D341Med (cell line): Measurements from ENCODE around the gene XYLT1.
A peak's percentile ranks its signal among the peaks of the same experiment; 100 is the strongest.
"Not testable (repeated sequence)": the region's sequence is repeated elsewhere in the genome, so short reads cannot be mapped to it uniquely, and the experiment has no call there.

Experiments used
- DNase-seq: peaks from one replicate; pipeline ENCODE4 v3.0.0; 2012; ENCODE audit warnings: low spot score

The XYLT1 gene

GRCh38 chr16:17335406-17335805 is 135.4 kb downstream of the XYLT1 start:
- not testable (repeated sequence) for DNase-seq

DNA sequence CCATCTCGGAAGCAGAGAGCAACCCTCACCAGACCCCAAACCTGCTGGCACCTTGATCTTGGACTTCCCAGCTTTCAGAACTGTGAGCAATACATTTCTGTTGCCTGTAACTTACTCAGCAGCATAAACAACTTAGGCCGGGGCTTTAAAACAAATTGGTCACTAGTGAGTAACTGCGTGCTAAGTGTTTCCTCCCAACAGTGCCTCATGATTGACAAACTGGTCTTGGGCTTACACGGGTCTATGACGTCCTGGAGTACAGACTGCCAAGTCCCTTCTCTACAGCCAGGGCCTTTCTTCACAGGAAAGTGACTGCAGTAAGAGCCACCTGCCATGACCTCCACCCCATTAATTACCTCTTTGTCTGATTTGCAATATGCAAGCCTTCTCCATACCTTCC is 136.7 kb downstream of the XYLT1 start:
- no peak for DNase-seq

DNA sequence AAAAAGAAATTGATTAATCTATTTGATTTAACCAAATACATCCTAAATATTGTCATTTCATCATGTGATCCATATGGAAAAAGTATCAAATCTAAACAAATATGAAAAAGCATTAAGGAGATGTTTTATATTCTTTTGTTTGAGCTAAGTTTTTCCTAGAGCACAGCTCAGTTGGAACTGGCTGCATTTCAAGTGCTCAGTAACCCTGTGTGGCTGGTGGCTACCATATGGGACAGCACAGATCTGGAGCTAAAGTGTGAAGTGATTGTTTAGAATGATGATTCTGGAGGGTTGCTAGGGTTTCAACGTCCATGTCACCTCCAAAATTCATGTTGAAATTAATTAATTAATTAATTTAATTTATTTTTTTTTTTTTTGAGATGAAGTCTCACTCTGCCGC is 137.5 kb downstream of the XYLT1 start:
- DNase-seq, result no peak

DNA sequence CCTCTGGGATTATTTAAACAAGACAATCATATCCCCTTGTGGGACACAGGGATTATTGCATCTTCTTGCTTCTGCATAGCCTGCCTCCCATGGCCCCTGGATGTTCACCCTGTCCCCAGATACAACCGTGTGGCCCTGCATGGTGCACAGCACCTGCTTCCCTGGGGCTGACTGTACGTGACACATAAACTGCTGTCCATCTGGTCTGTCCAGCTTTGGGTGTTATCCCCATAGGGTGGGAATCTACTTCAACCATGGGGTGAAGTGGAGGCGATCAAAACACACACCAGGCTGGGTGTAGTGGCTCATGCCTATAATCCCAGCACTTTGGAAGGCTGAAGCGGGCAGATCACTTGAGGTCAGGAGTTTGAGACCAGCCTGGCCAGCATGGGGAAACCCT is 138.8 kb downstream of the XYLT1 start:
- peak; percentile 46 for DNase-seq

DNA sequence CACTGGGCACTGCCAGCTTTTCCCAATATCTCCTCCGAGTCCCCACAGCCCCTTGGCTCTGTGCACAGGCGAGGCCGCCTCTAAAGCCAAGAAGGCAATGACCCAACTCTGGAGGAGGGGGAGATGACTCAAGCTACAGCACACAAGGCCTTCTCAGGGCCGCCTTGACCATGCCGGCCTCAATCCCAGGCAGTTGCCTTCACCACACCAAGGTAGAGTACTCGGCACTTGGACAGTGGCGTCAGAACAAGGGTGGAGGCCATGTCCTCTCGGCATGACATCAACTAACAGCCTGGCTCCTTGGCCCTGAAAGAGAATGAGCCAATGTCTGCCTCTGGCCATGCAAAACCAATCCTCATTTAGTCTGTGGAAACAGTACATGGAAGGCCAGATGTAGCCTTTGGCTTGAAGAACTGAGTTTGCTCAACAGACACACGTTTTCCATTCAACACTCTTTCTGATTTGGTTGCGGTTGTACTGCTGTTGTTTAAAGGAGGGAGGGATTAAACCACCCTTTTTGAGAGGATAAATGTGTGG is 139.6 kb downstream of the XYLT1 start:
- DNase-seq, result no peak

- no peak for DNase-seq
Observed at GRCh38 chr16:17330044-17330443, 140.7 kb downstream of the XYLT1 start.

- no peak for DNase-seq
Observed at GRCh38 chr16:17329391-17329790, 141.4 kb downstream of the XYLT1 start.

DNA sequence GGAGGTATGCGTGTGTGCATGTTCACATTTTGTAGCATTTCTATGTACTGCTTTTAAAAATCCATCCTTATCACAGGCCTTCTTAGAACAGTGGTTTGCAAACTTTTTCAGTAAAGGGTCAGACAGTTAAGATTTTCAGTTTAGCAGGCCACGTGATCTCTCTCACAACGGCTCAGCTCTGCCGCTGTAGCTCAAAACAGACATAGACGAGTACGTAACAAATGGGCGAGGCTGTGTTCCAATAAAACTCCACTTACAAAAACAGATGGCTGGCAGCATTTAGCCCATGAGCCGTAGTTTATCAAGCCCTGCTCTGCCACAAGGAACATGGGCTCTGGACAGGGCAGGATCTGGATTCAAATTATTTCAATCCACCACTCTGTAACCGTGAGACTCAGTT is 141.8 kb downstream of the XYLT1 start:
- no peak for DNase-seq

DNA sequence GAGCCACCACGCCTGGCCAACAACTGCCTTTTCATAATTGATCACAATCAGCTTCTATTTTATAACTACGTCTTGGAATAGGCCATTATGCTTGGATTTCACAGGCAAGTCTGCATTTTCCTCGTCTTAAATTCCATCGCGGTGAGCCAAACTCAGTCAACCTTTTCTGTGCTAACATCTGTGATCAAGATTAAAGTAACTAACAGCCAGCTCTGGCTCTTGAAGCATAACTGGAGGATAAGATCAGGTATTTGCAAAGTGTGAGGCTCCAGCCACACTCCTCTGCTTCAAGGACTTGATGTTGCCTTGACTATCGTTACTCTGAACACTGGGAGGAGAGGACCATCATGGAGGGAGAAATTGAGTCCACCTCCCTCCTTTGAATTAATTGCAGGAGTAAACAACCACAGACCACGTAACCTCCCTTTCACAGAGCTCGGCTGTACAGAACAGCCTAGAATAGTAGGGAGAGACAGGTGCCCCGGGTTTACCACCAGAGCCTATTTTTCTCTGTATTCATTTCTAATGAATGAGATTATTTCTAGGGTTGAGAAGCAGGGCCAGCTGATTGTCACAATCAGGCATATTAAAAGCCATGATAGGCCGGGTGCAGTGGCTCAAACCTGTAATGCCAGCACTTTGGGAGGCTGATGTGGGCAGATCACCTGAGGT is 143.0 kb downstream of the XYLT1 start:
- no peak for DNase-seq

- DNase-seq, result no peak
Observed at GRCh38 chr16:17325476-17326143, 145.2 kb downstream of the XYLT1 start.

DNA sequence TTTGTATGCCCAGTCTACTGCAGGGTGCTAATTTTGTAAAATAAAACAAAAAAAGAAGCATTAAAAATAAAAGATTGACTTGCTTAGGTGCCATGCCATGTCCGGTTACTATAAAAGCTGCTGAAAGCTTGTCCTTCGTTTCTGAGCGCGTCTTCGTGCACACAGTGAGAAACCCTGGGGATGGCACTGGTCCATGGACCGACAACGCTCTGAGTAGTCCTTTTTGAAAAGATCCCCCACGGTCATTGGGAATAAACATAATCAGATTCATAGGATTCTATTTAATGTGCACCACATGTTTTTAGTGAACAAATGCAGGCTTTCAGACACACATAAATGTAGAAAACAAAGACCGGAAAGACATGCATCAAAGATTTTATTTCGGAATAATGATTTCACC is 146.3 kb downstream of the XYLT1 start:
- no peak for DNase-seq

DNA sequence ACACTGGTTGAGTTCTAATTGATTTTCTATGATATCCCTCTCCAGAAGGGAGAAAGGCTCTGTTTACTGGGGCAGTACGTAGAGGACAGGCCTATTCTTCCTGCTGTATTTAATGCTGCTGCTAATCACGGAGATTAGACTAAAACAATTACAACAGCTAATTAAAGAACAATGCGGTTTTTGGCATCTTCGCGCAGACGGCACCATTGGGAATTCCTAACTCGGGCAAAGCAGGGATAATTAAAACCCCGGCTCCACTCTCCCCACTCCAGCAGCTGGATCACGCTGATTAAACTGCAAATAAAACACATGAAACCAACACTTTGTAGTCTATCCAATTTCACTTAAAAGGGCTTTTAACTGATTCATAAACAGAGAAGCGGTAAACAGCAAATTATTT is 147.6 kb downstream of the XYLT1 start:
- peak; percentile 58 for DNase-seq

DNA sequence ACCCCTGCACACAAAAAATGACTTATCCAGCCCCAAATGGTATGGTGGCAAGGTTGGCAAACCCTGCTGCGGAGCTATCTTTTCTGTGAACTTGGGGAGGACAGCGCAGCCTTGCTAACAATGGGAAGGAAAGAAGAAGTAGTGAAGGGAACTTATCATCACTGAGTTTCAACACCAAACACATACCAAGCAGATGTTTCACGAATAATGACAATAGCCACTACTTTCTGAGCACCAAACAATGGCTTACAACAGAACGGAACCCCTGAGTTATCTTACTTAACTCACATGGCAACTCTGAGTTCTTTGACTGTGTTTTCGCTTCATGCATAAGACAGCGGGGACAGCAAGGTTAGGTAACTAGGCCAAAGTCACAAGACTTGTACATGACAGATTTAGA is 148.9 kb downstream of the XYLT1 start:
- no peak for DNase-seq

DNA sequence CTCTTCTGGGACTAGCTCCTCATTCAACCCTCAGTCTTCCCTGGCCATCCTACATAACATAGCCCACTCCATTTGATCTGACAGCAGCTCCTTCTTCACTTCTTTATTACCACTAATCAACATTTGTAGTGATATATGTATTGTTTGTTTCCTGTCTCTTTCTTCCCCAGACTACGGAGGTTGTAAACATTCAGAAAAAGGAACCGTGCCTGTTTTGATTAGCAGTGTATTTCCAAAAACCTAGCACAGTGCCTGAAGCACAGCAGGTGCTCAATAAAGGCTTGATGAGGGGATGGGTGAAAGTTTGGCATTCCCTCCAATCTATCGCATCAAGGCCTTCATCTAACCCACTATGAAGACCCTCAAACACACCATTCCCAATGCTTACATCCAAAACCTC is 150.8 kb downstream of the XYLT1 start:
- DNase-seq, result no peak

GRCh38 chr16:17318238-17318637 is 152.5 kb downstream of the XYLT1 start:
- no peak for DNase-seq

- no peak for DNase-seq
Observed at GRCh38 chr16:17316005-17316404, 154.8 kb downstream of the XYLT1 start.

GRCh38 chr16:17313793-17314547 is 156.8 kb downstream of the XYLT1 start:
- DNase-seq, result no peak

- DNase-seq, result no peak
Observed at GRCh38 chr16:17313085-17313611, 157.6 kb downstream of the XYLT1 start.

DNA sequence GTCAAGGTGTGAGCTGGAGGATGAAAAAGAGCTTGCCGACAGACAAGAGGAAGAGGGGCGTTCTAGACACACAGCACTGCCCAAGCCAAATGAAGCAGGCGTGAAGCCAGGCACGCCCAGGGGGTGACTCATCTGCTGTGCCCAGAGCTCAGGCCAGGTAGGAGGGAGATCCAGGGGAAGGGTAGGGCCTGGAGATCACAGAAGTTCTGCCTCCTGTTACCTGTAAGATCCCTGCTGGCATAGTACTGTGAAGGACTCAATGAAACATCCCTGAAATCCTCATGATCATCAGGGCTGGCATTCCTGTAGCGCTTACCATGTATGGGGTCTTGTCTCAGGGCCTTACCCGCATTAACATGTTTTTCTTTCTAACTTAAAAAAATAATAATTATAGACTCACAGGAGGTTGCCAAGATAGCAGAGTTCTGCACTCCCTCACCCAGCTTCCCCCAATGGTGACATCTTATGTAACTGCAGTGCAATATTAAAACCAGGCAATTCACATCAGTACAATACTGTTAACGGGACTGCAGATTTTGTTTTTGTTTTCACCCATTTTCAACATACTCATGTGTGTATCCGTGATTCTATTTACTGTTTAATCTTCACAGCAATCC is 158.6 kb downstream of the XYLT1 start:
- DNase-seq, result no peak

DNA sequence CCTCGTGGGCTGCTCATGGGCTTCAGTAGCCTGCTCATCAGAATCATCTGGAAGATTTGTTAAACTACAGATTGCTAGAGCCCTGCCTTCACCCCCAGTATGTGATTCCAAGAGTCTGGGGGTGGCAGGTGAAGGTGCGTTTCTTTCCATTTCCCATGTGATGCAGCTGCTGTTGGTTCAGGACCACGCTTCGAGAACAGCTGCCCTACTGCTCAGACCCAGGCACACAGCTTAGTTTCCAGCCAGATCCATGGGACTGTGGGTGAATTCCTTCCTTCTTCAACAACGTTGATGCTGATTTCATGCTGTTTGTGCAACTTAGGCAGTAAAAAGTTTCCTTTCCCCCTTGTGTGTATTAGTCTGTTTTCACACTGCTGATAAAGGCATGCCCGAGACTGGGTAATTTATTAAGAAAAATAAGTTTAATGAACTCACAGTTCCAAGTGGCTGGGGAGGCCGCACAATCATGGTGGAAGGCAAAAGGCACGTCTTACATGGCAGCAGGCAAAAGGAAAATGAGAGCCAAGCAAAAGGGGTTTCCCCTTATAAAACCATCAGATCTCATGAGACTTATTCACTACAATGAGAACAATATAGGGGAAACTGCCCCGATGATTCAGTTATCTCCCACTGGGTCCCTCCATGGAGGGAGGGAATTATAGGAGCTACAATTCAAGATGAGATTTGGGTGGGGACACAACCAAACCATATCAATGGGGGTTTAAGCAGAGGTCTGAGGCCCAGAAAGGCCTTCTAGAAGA is 159.2 kb downstream of the XYLT1 start:
- no peak for DNase-seq

DNA sequence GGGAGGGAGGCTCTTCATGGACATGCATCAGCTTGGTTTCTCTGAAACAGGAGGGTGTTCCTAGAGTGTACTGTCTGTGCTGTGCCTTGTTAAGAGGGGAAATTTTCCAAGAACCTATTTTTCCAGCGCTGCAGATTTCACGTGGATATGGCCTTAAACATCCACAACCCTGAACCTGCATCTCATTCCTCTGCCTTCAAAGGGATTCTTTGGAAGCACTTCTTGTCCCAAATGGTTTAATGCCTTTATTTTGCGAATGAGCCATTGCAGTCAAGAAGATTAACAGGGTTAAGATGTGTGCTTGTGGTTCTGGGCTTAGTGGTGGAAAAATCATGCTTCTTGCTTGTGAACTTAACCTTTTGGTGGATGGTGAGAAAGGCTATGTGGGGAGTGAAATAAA is 161.2 kb downstream of the XYLT1 start:
- DNase-seq, result no peak

DNA sequence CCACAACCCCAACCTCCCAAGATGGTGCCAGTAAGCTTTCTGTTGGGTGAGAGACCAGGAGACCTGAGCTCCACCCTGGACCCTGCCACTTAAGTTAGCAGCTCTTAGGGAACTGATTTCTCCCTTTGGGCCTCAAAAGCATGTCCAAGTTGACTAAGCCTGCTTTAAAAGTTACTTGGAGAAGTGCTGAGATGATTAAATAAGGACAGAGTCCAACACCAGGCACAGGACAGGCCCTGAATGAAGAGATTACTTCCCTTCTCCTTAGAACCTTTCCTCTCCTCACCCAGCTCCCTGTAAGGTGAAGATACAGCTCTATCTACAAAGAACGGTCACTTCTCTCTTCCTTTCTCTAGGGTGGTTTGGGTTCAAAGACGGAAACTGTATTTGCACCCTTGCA is 162.6 kb downstream of the XYLT1 start:
- DNase-seq, result no peak
